Suprapubic skin (tissue), 4 donors: ENCODE data around the gene LTA4H. TPM values are rescaled to one million over a fixed set of nuclear protein-coding genes. Genes with fewer than 3 reads are reported as not detected.

ENCODE experiments used
- DNase-seq, 2 donors: peaks; one replicate each; pipeline ENCODE4 v3.0.0-alpha.2; 2019; ENCODE audit warnings: low spot score in 2 of 2
- H3K27ac ChIP-seq: fragments of 200-600 bp; sonication (generic); one replicate; pipeline ENCODE4 v1.5.1; 2019
- H3K27me3 ChIP-seq: fragments of 200-600 bp; sonication (generic); one replicate; pipeline ENCODE4 v1.5.1; 2019
- H3K36me3 ChIP-seq: fragments of 200-600 bp; sonication (generic); one replicate; pipeline ENCODE4 v1.5.1; 2019
- H3K4me1 ChIP-seq: fragments of 200-600 bp; sonication (generic); one replicate; pipeline ENCODE4 v1.5.1; 2019
- H3K4me3 ChIP-seq: fragments of 200-600 bp; sonication (generic); one replicate; pipeline ENCODE4 v1.5.1; 2019; ENCODE audit warnings: mild to moderate bottlenecking
- H3K9me3 ChIP-seq: fragments of 200-600 bp; sonication (generic); one replicate; pipeline ENCODE4 v1.5.1; 2019
- CTCF ChIP-seq, 2 donors: fragments of 200-600 bp in 1 of 2; fragments of 450-650 bp in 1 of 2; sonication (generic) in 1 of 2; IDR thresholded peaks; one replicate each; pipeline ENCODE4 v1.5.1; 2016 to 2019; ENCODE audit warnings: antibody characterized with exemption in 2 of 2, mild to moderate bottlenecking in 1 of 2, moderate library complexity in 1 of 2
- EP300 ChIP-seq: sonication (generic); formaldehyde crosslinking; IDR thresholded peaks from one replicate; pipeline ENCODE4 v1.6.1; 2017; ENCODE audit warnings: antibody characterized with exemption
- POLR2A ChIP-seq, 2 donors: fragments of 450-650 bp; IDR thresholded peaks; one replicate each; pipeline ENCODE4 v1.6.1; 2017; ENCODE audit warnings: antibody characterized with exemption in 2 of 2, mild to moderate bottlenecking in 2 of 2, moderate library complexity in 2 of 2
- POLR2AphosphoS5 ChIP-seq, 3 donors: sonication (generic); formaldehyde crosslinking; IDR thresholded peaks; one replicate each; pipeline ENCODE4 v1.6.1; 2017; ENCODE audit warnings: antibody characterized with exemption in 3 of 3
- WGBS: methylation state at CpG from one replicate; pipeline ENCODE4 v1.1.5; 2018; 5-methylcytosine and 5-hydroxymethylcytosine counted together
- total RNA-seq, 4 donors: library from RNA; depleted of rRNA; stranded (reverse); fragments of >200 nt; gene quantifications; one replicate each; pipeline ENCODE4 v1.1.0, GENCODE V29; 2016

LTA4H gene
- total RNA-seq, 4 donors from 2014 or later: 61.8 to 89.7 (median 80.1) TPM

GRCh38 chr12:96044943-96045290 is 9.5 kb upstream of the LTA4H start:
- no peaks in the 10 kb centered on the region for H3K9me3 ChIP-seq
- 98% methylated on average over 2 of the region's 2 CpGs for WGBS
- no peak overlapping the region for H3K4me3 ChIP-seq
- TF ChIP-seq EP300 (no peak), POLR2AphosphoS5 (IDR thresholded peaks at IDR 0.05) (no peak), POLR2A (IDR thresholded peaks at IDR 0.05) (no peak)
- DNase-seq: no peak
- H3K27me3 ChIP-seq: no peaks in the 10 kb centered on the region
- H3K36me3 ChIP-seq: no peaks in the 10 kb centered on the region
- peaks cover 11% of the 10 kb centered on the region for H3K4me1 ChIP-seq
- H3K27ac ChIP-seq: no peak overlapping the region

- no peak overlapping the region for H3K4me3 ChIP-seq
- DNase-seq: no peak
- no peaks in the 10 kb centered on the region for H3K36me3 ChIP-seq
- no peak overlapping the region for H3K27ac ChIP-seq
- peaks cover 11% of the 10 kb centered on the region for H3K4me1 ChIP-seq
- no peak for TF ChIP-seq CTCF (IDR thresholded peaks at IDR 0.05)
- TF ChIP-seq EP300: no peak
- TF ChIP-seq POLR2A (IDR thresholded peaks at IDR 0.05): no peak
- no peaks in the 10 kb centered on the region for H3K27me3 ChIP-seq
- no peaks in the 10 kb centered on the region for H3K9me3 ChIP-seq
- 77% methylated on average over 10 of the region's 10 CpGs for WGBS
Observed at GRCh38 chr12:96044017-96044942, 8.9 kb upstream of the LTA4H start.

GRCh38 chr12:96041181-96041580 is 5.8 kb upstream of the LTA4H start:
- H3K4me1 ChIP-seq: no peaks in the 10 kb centered on the region
- no peak overlapping the region for H3K4me3 ChIP-seq
- no peak for DNase-seq
- H3K27me3 ChIP-seq: no peaks in the 10 kb centered on the region
- no peak for TF ChIP-seq CTCF (IDR thresholded peaks at IDR 0.05)
- no peak for TF ChIP-seq POLR2A (IDR thresholded peaks at IDR 0.05)
- no peak for TF ChIP-seq EP300
- no peak for TF ChIP-seq POLR2AphosphoS5 (IDR thresholded peaks at IDR 0.05)
- no peak overlapping the region for H3K27ac ChIP-seq
- WGBS: 60% methylated on average over 1 of the region's 1 CpG
- no peaks in the 10 kb centered on the region for H3K36me3 ChIP-seq
- H3K9me3 ChIP-seq: no peaks in the 10 kb centered on the region

- H3K27me3 ChIP-seq: no peaks in the 10 kb centered on the region
- H3K4me1 ChIP-seq: no peaks in the 10 kb centered on the region
- H3K27ac ChIP-seq: no peak overlapping the region
- H3K36me3 ChIP-seq: no peaks in the 10 kb centered on the region
- no peak overlapping the region for H3K4me3 ChIP-seq
- H3K9me3 ChIP-seq: no peaks in the 10 kb centered on the region
- no peak for DNase-seq
- WGBS: 62% methylated on average over 3 of the region's 3 CpGs
- TF ChIP-seq POLR2AphosphoS5 (IDR thresholded peaks at IDR 0.05): no peak
- TF ChIP-seq EP300: no peak
- TF ChIP-seq CTCF (IDR thresholded peaks at IDR 0.05): no peak
- TF ChIP-seq POLR2A (IDR thresholded peaks at IDR 0.05): no peak
Observed at GRCh38 chr12:96040305-96041133, 5.1 kb upstream of the LTA4H start.

- Histone ChIP-seq H3K9me3 (no peaks in the 10 kb centered on the region), H3K4me1 (peaks cover 3% of the 10 kb centered on the region), H3K4me3 (no peak overlapping the region), H3K27ac (no peak overlapping the region), H3K36me3 (no peaks in the 10 kb centered on the region), H3K27me3 (no peaks in the 10 kb centered on the region)
- DNase-seq: no peak
- WGBS: 81% methylated on average over 3 of the region's 3 CpGs
- TF ChIP-seq CTCF (IDR thresholded peaks at IDR 0.05) (no peak), EP300 (no peak), POLR2A (IDR thresholded peaks at IDR 0.05) (no peak), POLR2AphosphoS5 (IDR thresholded peaks at IDR 0.05) (no peak)
Observed at GRCh38 chr12:96039516-96039915, 4.1 kb upstream of the LTA4H start.
